GM20431 (cell line): ENCODE results near the gene AIM2.
"Not testable (repeated sequence)": the region's sequence is repeated elsewhere in the genome, so short reads cannot be mapped to it uniquely, and the experiment has no call there.

Experiments used
- in situ Hi-C: fragments of 300-500 bp; cut with MseI, MboI; formaldehyde crosslinking; loops from one replicate; pipeline ENCODE4 v1.15.0; 2020; ENCODE audit warnings: low sequenced_read_pairs; ENCODE audit not compliant: unreplicated experiment

AIM2 gene

DNA sequence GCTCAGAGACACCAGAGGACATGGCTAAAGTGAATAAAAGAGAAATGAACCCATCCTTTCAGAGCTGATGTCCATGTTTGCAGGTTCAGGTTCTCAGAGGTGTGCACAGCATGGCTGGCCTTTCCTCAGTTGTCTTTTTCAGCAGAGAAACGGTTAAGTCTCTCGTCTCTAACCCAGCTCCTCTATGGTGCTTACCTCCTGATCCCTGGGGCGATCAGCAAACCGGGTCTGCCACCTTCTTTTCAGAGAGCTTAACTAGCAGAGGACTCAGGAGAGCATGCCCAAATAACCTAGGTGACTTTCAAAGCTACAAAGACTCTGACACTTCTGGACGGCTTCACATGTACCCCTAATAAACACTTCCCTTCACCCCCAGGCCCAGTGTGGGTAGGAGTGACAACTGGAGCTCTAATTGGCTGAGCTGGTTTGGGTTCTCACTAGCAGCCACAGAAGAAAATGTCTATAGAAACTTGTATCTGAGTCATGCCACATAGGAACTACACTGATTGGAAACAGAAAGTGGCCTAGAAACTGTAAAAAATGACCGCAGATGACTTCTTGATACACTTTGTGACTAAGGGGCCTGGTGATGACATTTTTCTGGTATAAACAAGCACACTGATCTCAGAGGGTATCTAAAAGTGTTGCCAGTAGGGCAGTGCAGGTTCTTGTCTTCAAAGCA is at the start of gene AIM2:
TSS of gene AIM2 (minus strand) at position 329 of the 682 bp plus-strand sequence. CDS start 3,267 bp downstream, outside the sequence.
- in situ Hi-C loops, result no loop called here

DNA sequence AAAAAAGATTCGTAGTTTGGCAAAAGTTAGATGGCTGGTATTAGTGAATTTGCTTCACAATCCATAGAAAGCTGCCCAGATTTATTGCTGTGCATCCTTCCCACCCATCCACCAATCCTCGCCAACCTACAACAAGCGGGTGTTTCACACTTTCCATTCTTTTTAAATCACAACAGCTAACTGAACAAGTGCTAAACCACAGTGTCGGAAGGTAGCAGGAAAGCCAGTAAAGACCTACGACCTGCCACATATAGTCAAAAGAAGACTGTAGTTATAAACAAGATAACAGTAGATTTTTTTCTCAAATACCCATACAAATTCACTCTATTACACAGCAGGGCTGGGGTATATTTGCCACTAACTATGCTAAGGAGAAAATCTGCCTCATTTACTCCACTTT is 47.0 kb upstream of the AIM2 start:
- in situ Hi-C loops, result no loop called here

DNA sequence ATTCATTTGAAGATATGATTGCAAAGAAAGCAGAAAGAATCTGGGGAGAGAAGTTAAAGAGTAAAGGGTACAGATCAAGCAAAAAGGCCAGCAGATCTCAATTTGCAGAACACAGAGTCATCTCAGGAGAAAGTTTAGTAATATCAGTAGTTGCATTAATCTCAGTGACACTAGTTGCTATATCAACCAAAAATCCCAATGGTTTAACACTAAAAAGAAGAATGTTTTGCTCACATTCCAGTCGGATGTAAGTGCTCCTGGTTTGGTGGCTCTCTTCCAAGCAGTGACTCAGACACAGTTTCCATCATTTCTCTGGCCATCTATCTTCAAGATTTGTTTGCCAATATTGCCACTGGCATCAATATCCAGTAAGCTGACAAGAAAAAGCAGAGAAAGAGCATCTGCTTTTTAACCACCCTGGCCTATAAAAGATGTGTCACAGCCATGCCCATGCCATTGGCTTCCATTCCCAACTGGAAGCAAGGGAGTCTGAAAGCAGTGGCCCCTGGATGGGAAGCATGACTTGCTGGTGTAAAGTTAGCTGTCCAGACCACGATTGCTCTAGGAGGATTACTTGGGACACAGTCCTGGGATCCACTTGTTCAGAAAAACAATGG is 45.5 kb upstream of the AIM2 start:
- in situ Hi-C loops, result no loop called here

DNA sequence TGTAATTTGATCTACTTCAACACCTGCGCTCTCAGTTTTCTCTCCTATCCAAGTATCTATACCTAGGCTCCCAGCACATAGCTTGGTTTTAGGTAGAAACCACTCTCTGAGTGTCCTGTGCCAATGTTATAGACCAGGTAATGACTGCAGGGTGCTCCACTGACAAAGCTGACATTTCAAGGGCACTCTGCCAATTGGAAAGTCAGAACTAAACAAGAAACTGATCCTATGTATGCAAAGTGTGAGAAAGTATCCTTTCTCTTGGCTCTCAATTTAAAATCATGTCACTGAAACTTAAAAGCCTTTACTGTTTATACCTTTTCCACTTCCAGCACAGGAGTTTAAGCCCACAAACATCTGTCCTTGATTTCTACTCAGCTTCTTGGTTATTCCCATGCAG is 45.0 kb upstream of the AIM2 start:
- in situ Hi-C loops, result no loop called here

DNA sequence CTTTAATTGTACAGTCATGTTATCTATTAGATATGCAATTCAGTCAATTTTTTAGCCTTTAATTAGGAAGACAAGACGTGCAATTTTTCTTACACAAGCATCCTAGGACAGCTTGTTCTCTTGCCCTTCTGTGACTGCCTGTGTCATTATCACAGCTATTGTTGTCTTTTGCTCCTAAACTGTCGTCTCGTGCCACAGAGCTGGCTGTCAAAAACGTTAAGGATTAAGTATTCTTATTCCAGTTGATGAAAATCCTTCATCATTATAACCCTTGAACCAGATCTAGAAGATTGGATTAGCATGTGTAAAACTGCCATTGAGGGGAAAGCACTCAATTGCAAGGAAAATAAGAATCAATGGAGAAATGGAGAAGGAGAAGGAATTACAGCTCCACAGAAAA is 43.8 kb upstream of the AIM2 start:
- in situ Hi-C loops, result no loop called here

- in situ Hi-C loops, result no loop called here
These were observed 37.2 kb upstream of the AIM2 start for GRCh38 chr1:159113596-159114433.

DNA sequence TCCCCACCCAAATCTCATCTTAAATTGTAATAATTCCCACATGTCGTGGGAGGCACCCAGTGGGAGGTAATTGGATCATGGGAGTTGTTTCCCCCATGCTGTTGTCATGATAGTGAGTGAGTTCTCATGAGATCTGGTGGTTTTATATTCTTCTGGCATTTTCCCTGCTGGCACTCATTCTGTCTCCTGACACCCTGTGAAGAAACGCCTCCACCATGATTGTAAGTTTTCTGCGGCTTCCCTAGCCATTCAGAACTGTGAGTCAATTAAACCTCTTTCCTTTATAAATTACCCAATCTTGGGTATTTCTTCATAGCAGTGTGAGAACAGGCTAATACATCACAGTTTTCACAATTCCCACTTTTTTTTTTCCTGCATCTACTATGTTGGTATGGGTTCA is 26.5 kb upstream of the AIM2 start:
- in situ Hi-C loops, result not testable (repeated sequence)

GRCh38 chr1:159100589-159100988 is 24.0 kb upstream of the AIM2 start:
- in situ Hi-C loops, result no loop called here

DNA sequence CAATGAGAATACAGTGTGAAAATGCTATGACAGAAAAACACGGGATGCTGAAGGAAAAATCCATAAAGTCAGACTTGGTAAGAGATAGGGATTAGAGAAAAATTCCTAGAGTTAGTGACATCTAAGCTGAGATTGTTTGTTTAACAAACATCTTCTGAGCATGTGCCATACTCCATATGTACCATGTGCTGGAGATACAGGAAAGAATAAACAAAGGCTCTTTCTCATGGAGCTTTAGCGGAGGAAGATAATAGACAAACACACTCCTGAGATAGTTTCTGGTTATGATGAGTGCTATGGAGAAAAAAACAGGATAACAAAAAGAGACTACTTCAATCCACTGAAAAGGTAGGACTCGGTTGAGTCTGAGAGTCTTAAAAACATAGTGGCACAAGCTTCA is 22.0 kb upstream of the AIM2 start:
- in situ Hi-C loops, result no loop called here

DNA sequence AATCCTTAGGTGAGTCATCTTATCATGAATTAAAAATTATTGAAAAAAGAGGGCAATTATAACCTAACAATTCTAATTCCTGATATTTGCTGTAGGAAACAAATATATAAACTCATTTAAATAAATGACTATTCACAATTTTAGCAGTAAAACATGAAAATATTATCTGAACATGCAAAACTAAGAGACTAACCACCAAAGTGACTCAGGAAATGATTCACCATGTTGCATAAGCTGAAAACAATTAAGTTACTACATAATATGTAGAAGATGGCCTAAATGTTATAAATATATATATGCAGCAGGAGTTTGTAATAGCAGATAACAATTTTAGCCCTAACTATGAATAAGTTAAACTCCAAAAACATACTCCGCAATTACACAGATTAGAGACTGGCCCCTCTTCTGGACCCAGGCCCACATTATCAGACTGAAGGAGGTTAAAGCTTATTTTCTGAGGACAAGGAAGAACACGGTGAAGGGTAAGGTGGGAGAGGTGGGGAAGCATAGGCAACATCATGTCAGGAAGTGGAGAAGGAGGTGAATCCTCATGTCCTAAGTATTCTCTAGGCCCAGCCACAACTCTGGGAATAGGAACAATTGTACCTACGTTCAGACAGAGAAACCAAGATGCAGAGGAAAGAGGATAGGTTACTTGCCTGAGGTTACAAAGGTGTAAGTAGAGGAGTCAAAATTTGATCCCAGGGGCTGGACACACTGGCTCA is 15.6 kb upstream of the AIM2 start:
- in situ Hi-C loops, result no loop called here

- in situ Hi-C loops, result no loop called here
These were observed 15.1 kb upstream of the AIM2 start for GRCh38 chr1:159091607-159092031.

DNA sequence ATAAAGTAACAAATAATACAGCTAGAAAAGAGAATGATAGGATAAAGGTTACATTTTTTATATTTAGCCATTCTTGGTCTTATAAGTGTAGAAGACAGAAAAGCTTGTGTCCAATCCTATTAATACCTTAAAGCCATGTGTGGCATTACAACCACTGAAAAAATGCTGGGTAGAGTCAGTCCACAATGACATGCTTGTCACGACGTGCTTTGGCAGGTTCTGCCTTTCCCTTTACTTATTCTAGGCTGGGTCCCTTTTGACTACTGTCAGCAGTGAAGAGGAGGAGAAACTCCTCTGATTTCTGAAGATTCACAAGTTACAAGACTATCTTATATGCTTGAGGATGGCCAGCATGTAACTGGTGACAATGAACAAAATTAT is 14.6 kb upstream of the AIM2 start:
- in situ Hi-C loops, result no loop called here

GRCh38 chr1:159090286-159091179 is 14.0 kb upstream of the AIM2 start:
- in situ Hi-C loops, result no loop called here

DNA sequence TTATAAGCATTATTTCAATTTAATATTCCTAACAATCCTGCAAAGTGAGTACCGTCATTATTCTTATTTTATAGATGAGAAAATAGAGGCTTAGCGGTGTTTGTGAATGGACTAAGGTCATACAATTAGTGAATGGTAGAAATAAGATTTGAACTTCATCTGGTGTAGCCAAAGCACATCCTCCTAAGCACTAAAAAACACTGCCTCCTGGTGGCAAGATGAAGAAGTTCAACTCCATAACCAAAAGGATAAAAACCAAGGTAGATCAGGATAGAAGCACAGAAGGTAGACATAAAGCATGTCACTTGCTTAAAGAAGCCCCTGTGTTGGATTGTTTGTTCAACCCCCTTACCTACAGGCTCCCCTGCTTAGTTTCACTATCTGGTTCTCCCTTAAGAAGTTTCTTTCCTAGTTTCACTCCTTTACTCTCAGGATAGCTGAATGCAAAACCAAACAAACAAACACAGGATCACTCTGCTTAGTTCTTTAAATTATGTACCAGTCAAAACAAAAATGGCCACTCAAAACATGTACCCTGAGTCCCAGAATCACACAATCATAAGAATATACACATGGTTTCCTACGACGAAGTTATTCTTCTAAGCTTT is 12.7 kb upstream of the AIM2 start:
- in situ Hi-C loops, result no loop called here

DNA sequence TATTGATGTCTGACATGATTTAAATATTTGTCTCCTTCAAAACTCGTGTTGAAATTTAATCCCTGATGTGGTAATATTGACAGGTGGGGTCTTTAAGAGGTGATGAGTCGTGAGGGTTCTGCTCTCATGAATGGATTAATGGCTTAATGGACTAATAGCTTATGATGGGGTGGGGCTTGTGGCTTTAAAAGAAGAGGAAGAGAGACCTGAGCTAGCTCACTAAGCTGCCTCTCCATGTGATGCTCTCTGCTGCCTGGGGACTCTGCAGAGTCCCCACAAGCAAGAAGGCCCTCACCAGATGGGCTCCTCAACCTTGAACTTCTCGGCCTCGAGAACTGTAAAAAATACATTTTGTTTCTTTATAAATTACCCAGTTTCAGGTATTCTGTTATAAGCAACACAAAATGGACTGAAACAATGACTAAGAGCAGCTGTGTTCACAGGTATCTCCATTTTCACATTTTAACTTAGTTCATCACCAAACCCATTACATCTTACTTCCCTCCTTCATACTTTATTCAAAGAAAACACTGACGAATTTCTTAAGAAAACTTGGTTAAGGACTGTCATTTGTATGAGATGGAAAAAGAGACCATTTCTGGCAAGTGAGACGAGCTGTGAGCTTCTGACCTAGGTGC is 12.1 kb upstream of the AIM2 start:
- in situ Hi-C loops, result no loop called here

DNA sequence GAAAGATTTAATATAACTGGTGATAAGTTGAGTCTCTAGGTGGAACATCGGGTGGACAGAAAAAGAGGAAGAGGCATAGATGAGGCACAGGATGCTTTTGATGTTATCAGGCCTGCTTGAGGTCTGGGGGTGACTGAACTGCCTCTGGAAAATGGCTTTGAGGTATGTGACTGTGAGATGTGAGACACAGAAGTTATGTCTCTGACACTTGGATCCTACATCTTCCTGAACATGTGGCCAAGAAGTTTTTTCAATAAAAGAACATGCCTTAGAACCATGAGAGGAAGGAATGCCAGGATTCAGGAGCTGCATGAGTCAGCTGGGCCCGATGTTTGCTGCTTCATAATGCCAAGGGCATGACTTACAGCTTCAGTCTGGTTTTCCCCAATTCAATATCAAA is 11.5 kb upstream of the AIM2 start:
- in situ Hi-C loops, result no loop called here

- in situ Hi-C loops, result no loop called here
These were observed 8.3 kb upstream of the AIM2 start for GRCh38 chr1:159084867-159085266.

- in situ Hi-C loops, result no loop called here
These were observed 7.6 kb upstream of the AIM2 start for GRCh38 chr1:159084152-159084551.

DNA sequence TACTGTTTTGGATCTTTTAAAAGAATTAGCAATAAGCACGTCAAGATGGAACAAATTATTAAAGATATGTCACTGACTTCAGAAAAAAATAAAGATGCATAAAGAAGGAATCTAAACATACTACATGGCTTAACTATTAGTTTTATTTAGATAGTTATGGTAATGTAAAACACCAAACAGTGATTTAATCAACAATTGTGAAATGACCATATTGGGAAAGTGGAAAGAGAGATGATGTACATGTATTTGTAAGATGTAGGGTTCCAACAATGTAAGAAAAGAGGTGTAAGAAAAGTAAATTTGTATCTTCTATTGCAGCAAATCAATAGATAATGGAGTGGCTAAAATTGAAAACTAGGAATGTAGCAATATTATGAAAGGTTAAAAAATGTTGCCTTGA is 6.4 kb upstream of the AIM2 start:
- in situ Hi-C loops, result no loop called here
